Measurements from ENCODE around the gene NDUFS5.
"Not testable (repeated sequence)": the region's sequence is repeated elsewhere in the genome, so short reads cannot be mapped to it uniquely, and the experiment has no call there.

- TF ChIP-seq CTCF (IDR thresholded peaks at IDR 0.05; ENCODE audit: low read depth, low read length); POLR2A (IDR thresholded peaks at IDR 0.05; ENCODE audit: extremely low read depth, insufficient read length); MYC (IDR thresholded peaks at IDR 0.05; ENCODE audit: low read depth, low read length): not testable (repeated sequence)
These were observed 48.0 kb upstream of the NDUFS5 start for GRCh38 chr1:38978245-38978542.

Data from NB4 (cell line).